GM12891 (cell line): Measurements from ENCODE around the gene TNFRSF8.

Source experiments
- DNase-seq: peaks from one replicate; pipeline ENCODE4 v3.0.0; 2011; ENCODE audit warnings: low spot score; ENCODE audit not compliant: insufficient read length
- FAIRE-seq: peaks from 2 replicates; lab custom pipeline; 2011; peaks lifted over from hg19 to GRCh38; lab: Jason Lieb, UNC
- PAX5 ChIP-seq: IDR thresholded peaks from 2 replicates; pipeline ENCODE4 v1.6.1; 2011; ENCODE audit warnings: low read length, moderate library complexity, mild to moderate bottlenecking; ENCODE audit not compliant: insufficient read depth, severe bottlenecking
- POLR2A ChIP-seq: IDR thresholded peaks from 2 replicates; pipeline ENCODE4 v1.6.1; 2011; ENCODE audit warnings: low read depth, low read length, control low read depth
- POLR2AphosphoS5 ChIP-seq: IDR thresholded peaks from 2 replicates; pipeline ENCODE4 v1.6.1; 2011; ENCODE audit warnings: low read depth, low read length, control low read depth
- POU2F2 ChIP-seq: IDR thresholded peaks from 2 replicates; pipeline ENCODE4 v1.6.1; 2011; ENCODE audit warnings: low read depth, mild to moderate bottlenecking, control low read depth, low read length, moderate library complexity
- SPI1 ChIP-seq: IDR thresholded peaks from 2 replicates; pipeline ENCODE4 v1.6.1; 2011; ENCODE audit warnings: low read depth, low read length, control low read depth
- TAF1 ChIP-seq: IDR thresholded peaks from 2 replicates; pipeline ENCODE4 v1.6.1; 2011; ENCODE audit warnings: low read depth, low read length, control low read depth

TNFRSF8 gene

GRCh38 chr1:12124693-12125421 lies 61.8 kb downstream of the TNFRSF8 start:
- FAIRE-seq = peak; percentile 89
- 0 out of 2 replicates have a peak, but pooled peaks have one; percentile 41 for TF ChIP-seq POU2F2
- no peak for TF ChIP-seq POLR2A
- no peak for TF ChIP-seq SPI1
- no peak for DNase-seq

GRCh38 chr1:12125422-12126355 lies 62.6 kb downstream of the TNFRSF8 start:
- DNase-seq (no peak), FAIRE-seq (no peak)
- TF ChIP-seq PAX5 = no peak

- TF ChIP-seq POLR2A = no peak
- no peak for TF ChIP-seq PAX5
- TF ChIP-seq TAF1 = no peak
- TF ChIP-seq POLR2AphosphoS5 = no peak
- TF ChIP-seq SPI1 = no peak
- no peak for TF ChIP-seq POU2F2
- DNase-seq = no peak
- FAIRE-seq = peak; percentile 45
Observed at GRCh38 chr1:12126781-12127180, 63.7 kb downstream of the TNFRSF8 start.

- no peak for DNase-seq
- TF ChIP-seq POLR2AphosphoS5 (no peak; the same call in 1 of the 2 replicates), TAF1 (no peak), PAX5 (no peak), POLR2A (no peak), POU2F2 (no peak), SPI1 (no peak)
- peak; percentile 51 for FAIRE-seq
Observed at GRCh38 chr1:12127206-12127810, 64.2 kb downstream of the TNFRSF8 start.

- TF ChIP-seq POLR2A (no peak), TAF1 (no peak), POLR2AphosphoS5 (no peak), PAX5 (no peak), POU2F2 (no peak), SPI1 (no peak)
- FAIRE-seq = no peak
- no peak for DNase-seq
Observed at GRCh38 chr1:12128120-12128519, 65.0 kb downstream of the TNFRSF8 start.

GRCh38 chr1:12129624-12130023 lies 66.5 kb downstream of the TNFRSF8 start:
- TF ChIP-seq SPI1 = no peak
- TF ChIP-seq TAF1 = no peak
- no peak for TF ChIP-seq POLR2AphosphoS5
- no peak for FAIRE-seq
- no peak for DNase-seq

GRCh38 chr1:12130466-12131130 lies 67.5 kb downstream of the TNFRSF8 start:
- DNase-seq (no peak), FAIRE-seq (peak; percentile 31)
- TF ChIP-seq PAX5 (no peak), SPI1 (no peak), TAF1 (no peak), POLR2AphosphoS5 (no peak), POLR2A (no peak), POU2F2 (no peak)

- no peak for TF ChIP-seq PAX5
- TF ChIP-seq POLR2AphosphoS5 = no peak
- 0 out of 2 replicates have a peak, but pooled peaks have one; percentile 14 for TF ChIP-seq POLR2A
- TF ChIP-seq TAF1 = no peak
- DNase-seq (no peak), FAIRE-seq (peak; percentile 56)
Observed at GRCh38 chr1:12132078-12132477, 69.0 kb downstream of the TNFRSF8 start.

GRCh38 chr1:12134716-12135115 lies 71.6 kb downstream of the TNFRSF8 start:
- DNase-seq (no peak), FAIRE-seq (no peak)
- TF ChIP-seq SPI1 (no peak), POLR2A (no peak), POU2F2 (no peak), POLR2AphosphoS5 (no peak; the same call in none of the 2 replicates), PAX5 (no peak), TAF1 (no peak)

- FAIRE-seq (no peak), DNase-seq (no peak)
- TF ChIP-seq POLR2A (no peak), PAX5 (no peak), TAF1 (no peak), POU2F2 (no peak), SPI1 (no peak), POLR2AphosphoS5 (0 out of 2 replicates have a peak, but pooled peaks have one; percentile 32)
Observed at GRCh38 chr1:12135612-12136011, 72.5 kb downstream of the TNFRSF8 start.
